GM19328 (cell line): ENCODE results near the gene ATG2B.

ENCODE experiments used
- ATAC-seq: cut with Tn5 transposase; IDR thresholded peaks from one replicate; pipeline ENCODE4 v1.9.1; 2021; ENCODE audit warnings: mild to moderate bottlenecking, moderate library complexity; ENCODE audit not compliant: unreplicated experiment

Gene ATG2B

GRCh38 chr14:96309133-96309895, 53.8 kb downstream of the ATG2B start:
- no peak for ATAC-seq

- ATAC-seq = no peak
These were observed 55.7 kb downstream of the ATG2B start for GRCh38 chr14:96307434-96307833.

DNA sequence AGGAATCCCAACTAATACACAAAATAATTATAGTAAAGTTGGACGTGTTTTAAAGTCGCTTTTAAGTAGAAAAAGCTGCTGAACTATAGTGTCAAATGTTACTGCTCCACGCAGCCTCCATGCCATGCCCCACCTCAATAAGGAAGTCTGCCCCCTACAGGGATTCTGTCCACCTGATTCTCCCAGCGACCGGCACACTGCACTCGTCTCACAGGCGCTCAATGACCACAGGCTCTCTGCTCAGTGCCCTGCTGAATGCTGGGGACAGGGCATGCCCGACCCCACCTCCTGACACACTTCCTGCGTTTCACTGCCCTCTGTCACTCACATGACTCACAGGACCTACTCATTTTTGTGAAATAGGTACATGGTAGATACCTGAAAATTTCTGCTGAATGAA, 58.2 kb downstream of the ATG2B start:
- no peak for ATAC-seq

DNA sequence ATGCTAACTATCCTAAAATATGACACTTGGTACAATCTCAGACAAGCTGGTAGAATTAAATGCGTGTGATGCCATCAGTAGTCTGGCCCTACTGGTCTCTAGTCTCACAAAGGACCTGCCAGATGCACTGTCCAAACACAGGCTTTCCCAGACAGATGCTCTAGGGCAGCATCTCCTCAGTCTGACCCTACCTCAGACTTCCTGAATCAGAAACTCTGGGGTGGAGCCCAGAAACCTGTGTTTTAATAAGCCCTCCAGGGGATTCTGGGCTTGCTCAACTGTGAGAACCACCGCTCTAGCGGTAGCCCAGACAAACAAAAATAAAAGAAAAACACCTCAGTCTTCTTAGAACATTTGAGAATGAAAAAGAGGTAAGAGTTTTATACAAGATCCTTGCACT, 59.2 kb downstream of the ATG2B start:
- ATAC-seq = no peak

DNA sequence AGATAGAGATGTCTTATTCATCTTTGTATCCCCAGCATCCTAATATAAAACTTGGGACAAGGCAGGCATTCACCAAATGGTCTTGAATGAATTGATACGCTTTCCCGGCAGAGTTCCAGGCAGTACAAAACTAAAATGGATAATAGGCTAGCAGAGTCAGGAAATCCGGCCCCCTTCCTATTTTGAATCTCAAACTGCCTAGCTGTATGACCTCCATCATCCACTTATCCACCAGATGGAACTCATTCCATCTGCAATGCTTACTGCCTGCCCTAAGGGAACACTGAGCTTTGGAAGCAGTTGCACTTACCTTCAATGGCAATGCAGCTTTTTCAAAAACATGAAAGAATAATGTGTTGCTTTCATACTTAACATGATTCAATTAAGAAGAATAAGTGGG, 63.7 kb downstream of the ATG2B start:
- no peak for ATAC-seq

DNA sequence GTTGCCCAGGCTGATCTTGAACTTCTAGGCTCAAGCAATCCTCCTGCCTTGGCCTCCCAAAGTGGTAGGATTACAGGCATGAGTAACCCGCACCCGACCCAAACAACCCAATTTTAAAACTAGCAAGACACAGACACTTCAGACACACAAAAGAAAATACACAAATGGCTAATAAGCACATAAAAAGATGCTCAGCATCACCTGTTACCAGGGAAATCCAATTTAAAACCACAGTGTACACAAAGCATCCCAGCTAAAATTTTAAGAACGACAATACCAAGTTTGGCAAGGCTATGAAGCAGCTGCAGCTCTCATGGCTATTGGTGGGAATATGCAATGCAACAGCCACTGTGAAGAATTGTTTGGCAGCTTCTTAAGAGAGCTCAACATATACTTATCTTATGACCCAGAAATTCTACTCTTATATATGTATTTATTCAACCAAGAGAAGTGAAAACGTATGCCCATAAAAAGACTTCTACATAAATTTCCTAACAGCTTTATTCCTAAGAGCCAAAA, 65.1 kb downstream of the ATG2B start:
- no peak for ATAC-seq

GRCh38 chr14:96297000-96297399, 66.1 kb downstream of the ATG2B start:
- ATAC-seq = no peak

GRCh38 chr14:96294246-96294645, 68.9 kb downstream of the ATG2B start:
- no peak for ATAC-seq

DNA sequence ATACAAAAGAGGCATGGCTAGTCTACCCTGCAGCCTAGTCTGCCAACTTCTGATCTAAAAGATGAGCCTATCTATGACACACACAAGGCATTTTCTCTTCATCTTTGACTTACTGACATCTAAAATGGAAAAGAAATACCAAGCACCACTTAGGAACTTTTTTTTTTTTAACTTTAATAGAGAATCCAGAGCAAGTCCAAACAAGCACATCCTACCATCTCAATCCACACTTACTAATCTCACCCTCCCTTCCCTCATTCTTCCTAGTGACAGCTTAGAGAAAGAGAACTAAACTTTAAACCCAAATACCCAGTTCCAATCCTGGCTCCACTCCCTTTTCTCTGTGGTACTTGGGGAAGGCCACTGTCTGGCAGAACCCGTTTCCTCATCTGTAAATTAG, 75.3 kb downstream of the ATG2B start:
- no peak for ATAC-seq

DNA sequence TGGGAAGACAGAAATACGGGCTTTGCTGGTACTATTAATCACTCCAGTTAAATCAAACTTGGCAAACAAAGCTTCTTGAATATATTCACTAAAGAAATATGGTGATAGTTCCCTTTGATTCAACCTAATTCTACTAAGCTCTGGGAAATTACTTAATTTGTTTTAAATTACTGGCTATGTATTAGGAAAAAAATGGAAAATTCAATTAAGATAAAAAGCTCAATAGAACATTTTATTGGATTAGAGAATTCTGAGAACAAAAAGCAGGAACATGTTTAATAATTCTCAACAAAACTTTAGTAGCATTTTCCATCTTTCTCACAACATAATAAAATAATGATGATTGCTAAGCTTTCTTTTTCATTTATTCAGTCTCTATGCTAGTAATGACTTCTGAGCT, 76.9 kb downstream of the ATG2B start:
- no peak for ATAC-seq

- no peak for ATAC-seq
These were observed 77.5 kb downstream of the ATG2B start for GRCh38 chr14:96285667-96286066.

GRCh38 chr14:96284430-96284829, 78.7 kb downstream of the ATG2B start:
- no peak for ATAC-seq

DNA sequence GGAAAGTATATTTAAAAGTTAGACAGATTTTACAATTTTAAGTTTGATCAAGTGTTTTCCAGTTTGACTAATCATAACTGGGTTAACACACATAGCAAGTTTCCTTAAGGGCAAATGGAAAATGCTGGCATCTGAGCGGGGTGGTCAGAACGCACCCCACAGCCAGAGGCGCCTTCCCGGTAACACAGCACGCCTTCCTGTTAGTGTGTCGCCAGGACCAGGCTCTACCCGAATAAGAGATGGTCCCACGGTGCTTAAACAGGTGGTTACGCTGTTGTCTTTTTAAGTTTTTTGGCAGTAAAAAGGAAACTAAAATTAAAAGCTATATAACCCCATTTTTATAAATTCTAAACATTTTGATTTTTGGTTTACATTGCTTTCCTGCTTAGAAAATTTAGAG, 79.1 kb downstream of the ATG2B start:
- no peak for ATAC-seq

DNA sequence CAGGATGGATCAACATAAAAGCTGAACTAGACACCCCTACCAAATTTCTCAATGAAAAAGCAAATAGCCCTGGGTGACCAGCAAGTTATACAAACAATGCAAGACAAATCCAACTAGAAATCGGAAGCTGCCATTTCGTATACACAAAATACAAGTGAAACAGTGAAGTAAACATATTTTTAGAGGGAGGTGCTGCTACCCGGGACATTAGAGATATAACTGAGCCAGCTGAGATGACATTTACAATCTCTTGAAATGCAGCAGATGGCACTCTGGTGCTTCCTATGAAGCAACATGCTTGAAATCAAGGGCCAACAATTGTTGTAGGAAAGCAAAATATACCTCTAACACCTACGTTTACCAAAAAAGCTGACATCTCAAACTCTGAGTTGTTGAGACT, 81.7 kb downstream of the ATG2B start:
- ATAC-seq = no peak

- ATAC-seq = no peak
These were observed 83.0 kb downstream of the ATG2B start for GRCh38 chr14:96280104-96280503.

GRCh38 chr14:96279564-96279963, 83.6 kb downstream of the ATG2B start:
- ATAC-seq = no peak

DNA sequence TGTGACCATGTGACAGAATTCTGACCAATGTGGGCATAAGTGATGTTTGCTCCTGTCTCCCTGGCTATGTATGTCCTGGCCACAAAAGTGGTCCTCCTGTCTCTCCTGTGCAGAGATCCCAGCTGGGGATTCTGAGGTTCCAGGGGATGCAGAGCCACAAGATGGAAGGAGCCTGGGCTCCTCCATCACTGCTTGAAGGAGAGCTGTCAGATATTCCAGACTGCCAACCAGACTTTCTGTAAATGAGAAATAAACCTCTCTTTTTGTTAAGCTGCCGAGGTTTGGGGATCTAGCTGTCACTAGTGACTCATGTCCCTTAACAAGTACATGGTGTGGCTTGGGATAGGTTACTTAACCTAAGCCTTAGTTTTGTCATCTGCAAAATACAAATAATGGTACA, 85.3 kb downstream of the ATG2B start:
- no peak for ATAC-seq

GRCh38 chr14:96275177-96276112, 87.7 kb downstream of the ATG2B start:
- ATAC-seq = no peak

DNA sequence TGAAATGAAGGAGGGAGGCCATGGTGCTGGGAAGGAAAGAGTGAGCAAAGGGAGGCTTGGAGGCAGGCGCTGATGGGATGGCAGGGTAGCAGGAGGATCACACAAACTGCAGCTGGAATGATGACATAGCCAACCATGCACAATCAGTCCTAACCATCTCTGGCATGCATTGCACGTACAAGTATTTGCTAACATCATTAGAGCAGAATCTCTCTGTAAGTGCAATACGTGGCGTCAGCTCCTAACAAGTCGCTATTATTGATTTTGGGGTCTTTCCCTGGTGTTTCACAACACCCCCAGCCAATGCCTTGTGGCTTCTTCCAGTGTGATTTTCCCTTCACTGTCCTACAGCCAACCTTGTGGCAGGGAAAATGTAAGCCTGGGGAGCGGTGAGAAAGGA, 88.6 kb downstream of the ATG2B start:
- no peak for ATAC-seq

GRCh38 chr14:96274122-96274521, 89.0 kb downstream of the ATG2B start:
- ATAC-seq = no peak

DNA sequence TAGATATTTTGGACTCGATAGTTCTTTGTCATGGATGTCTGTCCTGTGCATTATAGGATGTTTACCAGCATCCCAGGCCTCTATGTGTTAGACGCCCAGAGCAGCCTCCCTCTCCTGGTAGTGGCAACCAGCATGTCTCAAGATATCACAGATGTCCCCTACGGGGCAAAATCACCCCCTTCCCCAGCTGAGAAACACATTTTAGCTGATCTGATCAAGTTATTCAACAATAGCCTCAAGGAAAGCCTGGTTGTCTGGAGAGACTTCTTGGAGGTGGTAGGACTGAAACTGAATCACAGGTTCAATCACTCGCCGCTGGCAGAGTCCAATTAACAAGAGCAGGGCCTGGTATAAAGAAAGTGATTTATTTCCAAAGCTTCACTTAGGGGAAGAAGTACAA, 89.5 kb downstream of the ATG2B start:
- ATAC-seq = no peak
